ENCODE data around the gene NELL1.

Gene NELL1

GRCh38 chr11:21481255-21481654, 811.9 kb downstream of the NELL1 start:
- no peak overlapping the region for H3K4me3 ChIP-seq (ENCODE audit: low read depth, low read length)
- DNase-seq (ENCODE audit: low read depth), result no peak

GRCh38 chr11:21484039-21484438, 814.7 kb downstream of the NELL1 start:
- no peak overlapping the region for H3K4me3 ChIP-seq (ENCODE audit: low read depth, low read length)
- no peak for TF ChIP-seq CTCF (IDR thresholded peaks at IDR 0.05; ENCODE audit: insufficient read depth, low read depth, low read length, missing control alignments)
- no peak for DNase-seq (ENCODE audit: low read depth)

More at GRCh38 chr11:21481255-21481654, 811.9 kb downstream of the NELL1 start:
- TF ChIP-seq CTCF (IDR thresholded peaks at IDR 0.05; ENCODE audit: insufficient read depth, low read depth, low read length, missing control alignments), result no peak

GRCh38 chr11:21485006-21485405, 815.6 kb downstream of the NELL1 start:
- H3K4me3 ChIP-seq (ENCODE audit: low read depth, low read length), result no peak overlapping the region
- TF ChIP-seq CTCF (IDR thresholded peaks at IDR 0.05; ENCODE audit: insufficient read depth, low read depth, low read length, missing control alignments), result no peak
- no peak for DNase-seq (ENCODE audit: low read depth)

GRCh38 chr11:21485426-21485825, 816.0 kb downstream of the NELL1 start:
- DNase-seq (ENCODE audit: low read depth), result no peak
- H3K4me3 ChIP-seq (ENCODE audit: low read depth, low read length), result no peak overlapping the region
- no peak for TF ChIP-seq CTCF (IDR thresholded peaks at IDR 0.05; ENCODE audit: insufficient read depth, low read depth, low read length, missing control alignments)

- no peak for DNase-seq (ENCODE audit: low read depth)
- no peak overlapping the region for H3K4me3 ChIP-seq (ENCODE audit: low read depth, low read length)
- TF ChIP-seq CTCF (IDR thresholded peaks at IDR 0.05; ENCODE audit: insufficient read depth, low read depth, low read length, missing control alignments), result no peak
Observed at GRCh38 chr11:21489416-21490115, 820.2 kb downstream of the NELL1 start.

GRCh38 chr11:21492931-21493330, 823.5 kb downstream of the NELL1 start:
- TF ChIP-seq CTCF (IDR thresholded peaks at IDR 0.05; ENCODE audit: insufficient read depth, low read depth, low read length, missing control alignments), result no peak
- H3K4me3 ChIP-seq (ENCODE audit: low read depth, low read length), result no peak overlapping the region
- DNase-seq (ENCODE audit: low read depth), result no peak

- no peak overlapping the region for H3K4me3 ChIP-seq (ENCODE audit: low read depth, low read length)
- no peak for DNase-seq (ENCODE audit: low read depth)
- TF ChIP-seq CTCF (IDR thresholded peaks at IDR 0.05; ENCODE audit: insufficient read depth, low read depth, low read length, missing control alignments), result no peak
Observed at GRCh38 chr11:21494946-21495345, 825.6 kb downstream of the NELL1 start.

Measured in GM12865 (cell line).